ELF-1 (cell line): ENCODE measurements around the gene ATF7IP.
"Not testable (repeated sequence)": the region's sequence is repeated elsewhere in the genome, so short reads cannot be mapped to it uniquely, and the experiment has no call there.

ENCODE experiments used
- DNase-seq: peaks from one replicate; pipeline ENCODE4 v3.0.0-alpha.2; 2016; ENCODE audit warnings: low read depth, low spot score

Gene ATF7IP

DNA sequence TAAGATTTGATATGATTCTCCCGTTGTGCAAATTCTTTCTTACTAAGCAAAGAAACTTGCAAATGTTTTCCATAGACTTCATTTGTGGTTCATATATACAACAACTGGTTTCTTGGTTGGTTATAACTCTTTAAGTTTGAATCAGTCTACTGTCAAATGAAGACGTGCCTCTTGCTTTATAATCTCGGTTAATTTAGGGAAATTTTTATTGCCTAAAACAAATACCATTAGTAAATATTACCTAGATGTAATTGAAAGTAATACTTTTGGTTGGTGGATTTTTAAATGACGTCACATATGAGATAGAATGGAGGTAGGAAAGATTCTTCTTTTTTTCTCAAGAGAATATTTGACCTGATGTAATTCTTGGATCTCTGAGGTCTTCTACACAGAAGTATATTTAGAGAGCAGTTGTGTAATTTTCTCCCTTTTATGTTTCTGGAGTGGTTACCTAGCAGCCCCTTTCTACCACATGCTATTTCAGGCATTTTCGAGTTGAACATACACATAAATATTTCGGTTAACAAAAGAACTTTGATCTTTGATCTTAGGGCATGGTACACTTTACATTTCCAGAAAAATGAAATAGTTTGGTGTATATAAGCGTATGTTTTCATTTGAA is 1.7 kb downstream of the ATF7IP start:
- no peak for DNase-seq

- no peak for DNase-seq
These were observed 3.8 kb downstream of the ATF7IP start for GRCh38 chr12:14369311-14369710.

GRCh38 chr12:14373217-14373616 is 7.7 kb downstream of the ATF7IP start:
- no peak for DNase-seq

- no peak for DNase-seq
These were observed 14.0 kb downstream of the ATF7IP start for GRCh38 chr12:14379508-14379907.

DNA sequence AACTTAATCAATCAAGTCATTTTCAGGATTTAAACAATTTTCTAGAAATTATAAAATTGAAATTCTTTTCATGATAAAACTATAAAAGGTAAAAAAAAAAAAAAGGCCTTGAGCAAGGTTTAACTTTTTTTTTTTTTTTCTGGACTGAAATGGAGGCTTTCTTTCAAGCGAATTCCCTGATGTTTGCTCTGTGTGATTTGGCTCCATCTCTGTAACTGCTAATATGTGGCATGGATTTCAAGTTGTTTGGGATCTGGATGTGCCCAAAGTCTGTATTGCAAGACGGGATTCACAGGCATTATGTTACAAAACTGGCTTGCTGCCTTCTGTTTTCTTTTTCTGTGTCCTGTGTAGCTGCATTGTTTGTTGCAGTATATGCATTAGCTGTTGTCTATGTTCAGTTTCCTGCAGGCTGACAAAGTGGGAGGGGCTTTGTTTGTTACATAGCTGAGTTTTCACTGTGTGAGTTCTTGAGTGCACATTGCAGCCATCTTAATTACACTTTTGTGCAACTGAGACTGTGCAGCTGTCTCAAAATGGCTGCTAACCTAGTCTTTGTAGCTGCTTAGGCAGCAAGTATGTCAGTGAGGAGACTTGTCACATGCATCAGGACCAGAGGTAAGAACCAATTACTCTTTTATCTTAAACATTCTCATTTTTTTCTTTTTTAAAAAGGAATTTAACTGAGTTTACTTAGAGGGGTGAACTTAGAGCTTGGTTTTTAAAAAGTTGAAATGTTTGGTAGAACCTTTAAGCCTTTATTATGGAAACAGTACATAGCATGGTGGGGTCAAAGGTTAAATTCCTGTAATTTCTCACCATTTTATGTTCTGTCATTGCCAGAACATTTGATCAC is 19.5 kb downstream of the ATF7IP start:
- DNase-seq = peak; percentile 89

DNA sequence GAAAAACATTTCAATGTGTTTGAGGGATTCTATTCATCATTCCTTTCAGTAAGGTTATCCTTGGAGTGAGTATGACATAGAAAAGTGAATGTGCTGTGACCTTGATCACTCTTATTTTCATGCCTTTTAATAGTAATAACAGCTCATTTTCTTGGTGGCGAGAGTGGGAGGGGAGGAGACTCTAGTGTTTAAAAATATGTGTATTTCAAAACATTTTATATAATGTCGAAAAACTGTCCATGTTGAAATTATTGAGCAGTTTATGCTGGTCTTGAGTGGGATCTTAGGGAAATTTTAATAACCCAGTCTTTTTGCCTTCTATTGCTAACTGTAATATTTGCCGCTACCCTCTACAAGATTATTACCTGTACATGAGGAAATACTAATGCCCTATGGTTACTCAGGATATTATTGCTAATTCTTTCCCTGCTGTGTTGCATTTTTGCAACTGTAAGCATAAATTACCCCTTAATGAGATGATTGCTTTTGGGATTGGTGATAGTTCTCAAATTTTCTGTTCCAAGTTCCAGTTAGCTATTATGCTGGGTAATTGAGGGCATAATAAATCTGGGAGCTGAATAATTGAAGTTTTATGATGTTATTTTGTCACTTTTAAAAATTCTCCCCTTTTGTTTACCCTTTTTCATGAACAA is 21.9 kb downstream of the ATF7IP start:
- no peak for DNase-seq

DNA sequence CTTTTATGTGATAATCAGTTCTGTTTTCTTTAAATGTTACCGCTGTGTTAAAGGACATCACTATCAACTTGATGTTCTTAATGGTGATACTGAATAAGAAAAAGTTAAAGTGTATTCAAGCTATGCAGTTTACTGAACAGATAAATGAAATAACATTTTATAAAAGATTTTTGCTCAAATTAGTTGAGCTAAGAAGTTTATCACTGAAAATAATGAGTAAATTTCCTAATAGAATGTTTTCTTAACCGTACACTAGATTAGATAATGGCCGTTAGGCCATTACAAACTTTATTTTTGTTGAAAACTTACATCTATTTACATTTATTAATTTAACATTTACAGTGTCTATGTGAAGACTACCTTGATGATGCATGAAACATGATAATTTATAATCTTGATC is 25.0 kb downstream of the ATF7IP start:
- DNase-seq = no peak

GRCh38 chr12:14390870-14391530 is 25.5 kb downstream of the ATF7IP start:
- no peak for DNase-seq

GRCh38 chr12:14393751-14394150 is 28.3 kb downstream of the ATF7IP start:
- no peak for DNase-seq

GRCh38 chr12:14394317-14395073 is 29.0 kb downstream of the ATF7IP start:
- peak; percentile 42 for DNase-seq

- no peak for DNase-seq
These were observed 29.7 kb downstream of the ATF7IP start for GRCh38 chr12:14395074-14395778.

DNA sequence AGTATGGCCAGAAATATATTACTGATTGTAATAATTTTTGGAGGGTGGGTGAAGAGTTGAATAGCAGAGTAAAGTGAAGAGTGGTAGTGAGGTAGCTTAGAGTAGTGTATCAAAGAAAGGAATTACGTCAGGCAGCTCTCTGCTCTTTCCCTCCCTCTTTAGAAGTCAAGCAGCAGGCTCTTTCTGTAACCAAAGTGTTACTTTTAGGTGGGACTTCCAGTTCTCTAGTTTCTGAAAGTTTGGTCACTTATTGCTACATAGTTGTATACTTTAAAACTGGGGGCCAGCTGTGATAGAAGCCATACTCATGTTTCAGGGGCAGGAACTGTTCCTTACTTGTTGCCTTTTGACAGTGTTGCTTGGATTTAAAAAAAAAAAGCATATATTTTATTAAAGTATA is 30.6 kb downstream of the ATF7IP start:
- DNase-seq = no peak

DNA sequence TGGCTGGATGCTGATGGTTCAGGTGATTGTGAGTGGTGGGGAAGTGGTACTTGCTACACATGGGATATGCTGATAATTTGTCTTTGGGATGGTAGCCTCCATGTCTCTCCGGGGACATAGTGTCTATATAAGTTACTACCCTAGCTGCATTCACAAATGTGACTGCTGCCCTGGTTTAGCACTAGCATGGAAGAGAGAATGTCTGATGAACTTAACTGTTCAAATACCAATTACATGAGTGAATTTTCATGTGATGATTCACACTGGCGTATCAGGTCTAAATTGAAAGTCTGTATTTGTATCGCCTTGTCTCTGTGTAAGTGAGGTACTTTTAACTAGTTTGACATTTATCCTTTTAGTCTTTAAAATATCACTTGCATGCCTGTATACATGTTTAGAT is 34.4 kb downstream of the ATF7IP start:
- no peak for DNase-seq

- DNase-seq = no peak
These were observed 35.1 kb downstream of the ATF7IP start for GRCh38 chr12:14400599-14400998.

DNA sequence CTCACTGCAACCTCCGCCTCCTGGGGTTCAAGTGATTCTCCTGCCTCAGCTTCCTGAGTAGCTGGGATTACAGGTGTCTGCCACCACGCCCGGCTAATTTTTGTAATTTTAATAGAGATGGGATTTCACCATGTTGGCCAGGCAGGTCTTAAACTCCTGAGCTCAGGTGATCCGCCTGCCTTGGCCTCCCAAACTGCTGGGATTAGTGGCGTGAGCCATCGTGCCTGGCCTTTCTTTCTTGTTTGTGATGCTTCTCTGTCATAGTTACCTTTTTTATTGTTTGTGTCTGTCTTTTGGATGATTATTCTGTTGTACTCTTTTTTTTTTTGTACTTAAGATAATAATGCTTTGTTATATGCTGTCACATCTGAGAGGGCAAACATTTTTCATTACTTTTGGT is 35.8 kb downstream of the ATF7IP start:
- DNase-seq = not testable (repeated sequence)

- DNase-seq = no peak
These were observed 37.2 kb downstream of the ATF7IP start for GRCh38 chr12:14402697-14403096.

DNA sequence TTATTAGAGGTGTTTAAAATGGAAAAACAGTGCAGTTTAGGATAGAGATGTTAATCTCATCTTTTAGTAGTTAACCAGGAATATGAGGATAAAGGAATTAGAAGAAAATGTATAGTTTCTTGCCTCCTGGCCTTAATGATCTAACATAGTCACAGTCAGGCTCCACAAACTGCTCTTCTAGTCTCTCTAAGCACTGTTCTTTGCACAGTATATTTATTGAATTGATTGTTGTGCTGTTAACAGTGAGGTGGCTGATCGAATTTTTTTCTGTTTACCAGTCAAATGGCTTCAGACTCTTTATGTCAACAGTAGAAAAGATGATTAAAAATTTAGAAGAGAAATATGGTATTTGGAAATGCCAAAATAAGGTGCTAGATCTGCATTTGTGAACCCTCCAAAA is 37.8 kb downstream of the ATF7IP start:
- no peak for DNase-seq

DNA sequence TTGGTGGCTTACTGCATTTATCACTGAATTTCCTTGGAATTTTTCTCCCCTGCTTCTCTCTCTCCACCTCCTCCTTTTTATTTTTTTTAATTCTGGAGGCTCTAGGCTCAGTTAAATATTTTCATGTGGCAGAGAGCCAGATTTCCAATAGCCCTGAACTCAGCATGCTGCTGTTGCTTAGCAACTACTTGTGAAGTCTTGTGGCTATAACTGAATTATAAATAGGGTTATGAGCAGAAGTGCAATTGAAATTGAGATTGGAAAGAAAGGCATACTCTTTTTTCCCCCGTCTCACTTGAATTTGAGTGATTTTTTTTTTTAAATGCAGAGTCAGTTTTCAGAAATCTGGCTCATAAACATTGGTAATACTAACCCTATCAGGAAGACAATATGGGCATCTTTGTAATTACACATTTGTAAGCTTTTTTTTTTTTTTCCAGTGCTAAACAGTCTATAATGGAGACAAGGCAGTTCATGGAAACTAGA is 38.3 kb downstream of the ATF7IP start:
- DNase-seq = no peak

GRCh38 chr12:14405407-14405806 is 39.9 kb downstream of the ATF7IP start:
- not testable (repeated sequence) for DNase-seq

GRCh38 chr12:14408208-14408607 is 42.7 kb downstream of the ATF7IP start:
- no peak for DNase-seq

- no peak for DNase-seq
These were observed 44.7 kb downstream of the ATF7IP start for GRCh38 chr12:14410177-14410576.
